H1 (cell line): ENCODE measurements around the gene PSME1. TPM values are rescaled to one million over a fixed set of nuclear protein-coding genes. Genes with fewer than 3 reads are reported as not detected.

ENCODE experiments used
- CTCF ChIA-PET: fragments of 300-600 bp; sonication (Branson Sonifier 250); formaldehyde crosslinking; loops from one replicate; lab custom pipeline; 2021; ENCODE audit not compliant: partially characterized antibody; lab: Charles Lee
- POLR2A ChIA-PET: fragments of 300-600 bp; sonication (Branson Sonifier 250); formaldehyde crosslinking; loops from one replicate; lab custom pipeline; 2021; ENCODE audit warnings: inconsistent platforms; ENCODE audit not compliant: partially characterized antibody; lab: Charles Lee
- DNase-seq, 2 experiments: peaks; one replicate each; pipeline versions ENCODE4 v3.0.0 to v3.0.0-alpha.2; 2010 to 2022; ENCODE audit warnings: low spot score in 2 of 2, low read depth in 1 of 2, mixed read lengths in 1 of 2
- FAIRE-seq: peaks from 2 replicates; lab custom pipeline; 2011; peaks lifted over from hg19 to GRCh38; lab: Jason Lieb, UNC
- H2AFZ ChIP-seq: 2 replicates; pipeline ENCODE4 v1.8.1; 2012; ENCODE audit warnings: low read length, inconsistent platforms
- H2AK5ac ChIP-seq: 2 replicates; pipeline ENCODE4 v1.6.1; 2013; ENCODE audit warnings: low read depth, low read length
- H2BK120ac ChIP-seq: replicated peaks from 2 replicates; pipeline ENCODE3; 2013; ENCODE audit warnings: low read depth, low read length, inconsistent platforms
- H2BK12ac ChIP-seq: 2 replicates; pipeline ENCODE4 v1.6.1; 2013; ENCODE audit warnings: low read depth, low read length
- H2BK15ac ChIP-seq: 2 replicates; pipeline ENCODE4 v1.6.1; 2013; ENCODE audit warnings: low read length
- H2BK20ac ChIP-seq: 2 replicates; pipeline ENCODE4 v1.6.1; 2013; ENCODE audit warnings: low read length
- H2BK5ac ChIP-seq: 2 replicates; pipeline ENCODE4 v1.6.1; 2013; ENCODE audit warnings: low read depth, low read length
- H3K14ac ChIP-seq: 2 replicates; pipeline ENCODE4 v1.6.1; 2013; ENCODE audit warnings: inconsistent platforms; ENCODE audit not compliant: insufficient read length
- H3K18ac ChIP-seq: 2 replicates; pipeline ENCODE4 v1.6.1; 2013; ENCODE audit warnings: low read length; ENCODE audit errors: extremely low read depth
- H3K23ac ChIP-seq: 2 replicates; pipeline ENCODE4 v1.6.1; 2013; ENCODE audit warnings: inconsistent platforms; ENCODE audit not compliant: insufficient read length
- H3K23me2 ChIP-seq: 2 replicates; pipeline ENCODE4 v1.6.1; 2013; ENCODE audit warnings: low read depth, low read length
- H3K27ac ChIP-seq: 2 replicates; pipeline ENCODE4 v1.6.1; 2011; ENCODE audit warnings: low read depth, low read length, inconsistent platforms
- H3K27me3 ChIP-seq, 4 experiments: replicated peaks in 1 of 4; 1 replicate in 1 of 4; 2 replicates in 3 of 4; pipeline versions ENCODE4 v1.6.1 to v1.8.1; 2011 to 2013; ENCODE audit warnings: low read length in 3 of 4, mild to moderate bottlenecking in 3 of 4, inconsistent platforms in 2 of 4, mixed read lengths in 2 of 4, moderate library complexity in 1 of 4; ENCODE audit not compliant: control insufficient read depth in 3 of 4, insufficient read depth in 3 of 4; ENCODE audit errors: extremely low read depth in 1 of 4
- H3K36me3 ChIP-seq, 4 experiments: 2 replicates each; pipeline versions ENCODE4 v1.6.1 to v1.8.1; 2011 to 2013; ENCODE audit warnings: mild to moderate bottlenecking in 4 of 4, low read length in 3 of 4, moderate library complexity in 2 of 4, control low read depth in 1 of 4, inconsistent platforms in 1 of 4; ENCODE audit not compliant: insufficient read depth in 4 of 4, control insufficient read depth in 2 of 4
- H3K4ac ChIP-seq: replicated peaks from 2 replicates; pipeline ENCODE3; 2013; ENCODE audit warnings: low read length, low read depth, mixed read lengths, inconsistent platforms; ENCODE audit not compliant: insufficient read length
- H3K4me1 ChIP-seq, 4 experiments: replicated peaks in 1 of 4; 1 replicate in 1 of 4; 2 replicates in 3 of 4; pipeline versions ENCODE4 v1.6.1 to v1.8.1; 2011 to 2013; ENCODE audit warnings: low read length in 3 of 4, inconsistent platforms in 2 of 4, mixed read lengths in 1 of 4; ENCODE audit not compliant: insufficient read depth in 4 of 4, control insufficient read depth in 3 of 4
- H3K4me2 ChIP-seq, 2 experiments: 2 replicates each; pipeline versions ENCODE4 v1.6.1 to v1.8.1; 2011 to 2013; ENCODE audit warnings: low read depth in 2 of 2, low read length in 2 of 2, control low read depth in 1 of 2, inconsistent platforms in 1 of 2, mild to moderate bottlenecking in 1 of 2; ENCODE audit not compliant: insufficient read depth in 1 of 2
- H3K4me3 ChIP-seq, 4 experiments: fragments of 200-600, 300-600 bp in 1 of 4; sonication (generic), shearing (Covaris generic), sonication (Bioruptor Twin) in 1 of 4; 2 replicates each; pipeline versions ENCODE4 v1.5.1 to v1.8.1; 2011 to 2016; ENCODE audit warnings: low read length in 4 of 4, low read depth in 3 of 4, control low read depth in 2 of 4, inconsistent platforms in 2 of 4, mild to moderate bottlenecking in 2 of 4, mixed read lengths in 1 of 4, moderate library complexity in 1 of 4; ENCODE audit not compliant: insufficient read depth in 2 of 4; ENCODE audit errors: extremely low read depth in 1 of 4
- H3K56ac ChIP-seq: replicated peaks from 2 replicates; pipeline ENCODE3; 2013; ENCODE audit warnings: low read depth, mild to moderate bottlenecking, mixed read lengths, low read length, inconsistent platforms; ENCODE audit not compliant: insufficient read length
- H3K79me1 ChIP-seq: 2 replicates; pipeline ENCODE4 v1.6.1; 2013; ENCODE audit warnings: low read depth, low read length, control low read depth
- H3K79me2 ChIP-seq, 2 experiments: 2 replicates each; pipeline versions ENCODE4 v1.6.1 to v1.8.1; 2012 to 2013; ENCODE audit warnings: low read length in 2 of 2, mild to moderate bottlenecking in 2 of 2, inconsistent platforms in 1 of 2; ENCODE audit not compliant: insufficient read depth in 2 of 2, control insufficient read depth in 1 of 2
- H3K9ac ChIP-seq, 4 experiments: replicated peaks in 1 of 4; 1 replicate in 1 of 4; 2 replicates in 3 of 4; pipeline versions ENCODE4 v1.6.1 to v1.8.1; 2011 to 2013; ENCODE audit warnings: low read depth in 3 of 4, low read length in 3 of 4, control low read depth in 2 of 4, mild to moderate bottlenecking in 2 of 4, moderate library complexity in 2 of 4, inconsistent platforms in 1 of 4; ENCODE audit errors: extremely low read depth in 1 of 4
- H3K9me3 ChIP-seq, 2 experiments: 2 replicates each; pipeline versions ENCODE4 v1.6.1 to v1.8.1; 2012 to 2013; ENCODE audit warnings: mild to moderate bottlenecking in 2 of 2, moderate library complexity in 2 of 2, control low read depth in 1 of 2, inconsistent platforms in 1 of 2, low read depth in 1 of 2, low read length in 1 of 2, mixed read lengths in 1 of 2; ENCODE audit not compliant: insufficient read depth in 2 of 2
- H4K20me1 ChIP-seq, 2 experiments: replicated peaks in 1 of 2; 2 replicates each; pipeline versions ENCODE3 to v1.8.1; 2011 to 2013; ENCODE audit warnings: inconsistent platforms in 2 of 2, low read length in 2 of 2, mild to moderate bottlenecking in 1 of 2; ENCODE audit not compliant: insufficient read depth in 2 of 2, control insufficient read depth in 1 of 2
- H4K5ac ChIP-seq: 2 replicates; pipeline ENCODE4 v1.6.1; 2013; ENCODE audit warnings: low read length, low read depth, mixed read lengths, inconsistent platforms; ENCODE audit not compliant: insufficient read length
- H4K8ac ChIP-seq: 2 replicates; pipeline ENCODE4 v1.8.0; 2013; ENCODE audit warnings: mild to moderate bottlenecking, moderate library complexity, low read length, inconsistent platforms; ENCODE audit not compliant: insufficient read depth; ENCODE audit errors: extremely low read depth
- H4K91ac ChIP-seq: replicated peaks from 2 replicates; pipeline ENCODE3; 2013; ENCODE audit warnings: low read length, mixed read lengths, inconsistent platforms; ENCODE audit not compliant: insufficient read length
- ASH2L ChIP-seq: fragments of 200-600, 300-600 bp; sonication (generic); IDR thresholded peaks from one replicate; pipeline ENCODE4 v1.7.1; 2017; ENCODE audit warnings: low read length
- ATF3 ChIP-seq: IDR thresholded peaks from 2 replicates; pipeline ENCODE4 v1.6.1; 2011; ENCODE audit warnings: low read depth, mild to moderate bottlenecking, low read length; ENCODE audit not compliant: insufficient read depth
- CBX5 ChIP-seq: fragments of 300-800, 300-1000 bp; sonication (generic); IDR thresholded peaks from 2 replicates; pipeline ENCODE4 v1.7.1; 2016; ENCODE audit warnings: antibody characterized with exemption, low read length, low read depth
- E2F6 ChIP-seq: IDR thresholded peaks from 2 replicates; pipeline ENCODE4 v1.6.1; 2012; ENCODE audit warnings: inconsistent platforms
- KDM4A ChIP-seq: IDR thresholded peaks from one replicate; pipeline ENCODE4 v1.7.1; 2012; ENCODE audit warnings: low read depth, mild to moderate bottlenecking, moderate library complexity, low read length, inconsistent platforms; ENCODE audit not compliant: severe bottlenecking
- MAFK ChIP-seq: IDR thresholded peaks from 2 replicates; pipeline ENCODE4 v1.6.1; 2012; ENCODE audit warnings: low read depth, mild to moderate bottlenecking, improper control_type of control experiment, low read length
- PHF8 ChIP-seq: fragments of 200-600 bp; sonication (generic); conservative IDR thresholded peaks from 2 replicates; pipeline ENCODE4 v1.7.1; 2012; ENCODE audit warnings: low read depth, mild to moderate bottlenecking, inconsistent platforms, low read length, moderate library complexity
- RXRA ChIP-seq: IDR thresholded peaks from 2 replicates; pipeline ENCODE4 v1.6.1; 2011; ENCODE audit warnings: low read depth, mild to moderate bottlenecking, low read length, moderate library complexity; ENCODE audit not compliant: insufficient read depth
- TAF1 ChIP-seq: IDR thresholded peaks from 2 replicates; pipeline ENCODE4 v1.6.1; 2011; ENCODE audit warnings: mild to moderate bottlenecking, low read depth, low read length
- WGBS, 2 experiments: shearing (Covaris generic) in 1 of 2; methylation state at CpG; one replicate each; pipeline versions ENCODE4 v1.1.6 to v1.1.7; 2013 to 2015; ENCODE audit warnings: low lambda C conversion rate in 2 of 2, mixed read lengths in 2 of 2, inconsistent platforms in 1 of 2, low coverage in 1 of 2, missing lambda C conversion rate in 1 of 2; ENCODE audit not compliant: insufficient replicate concordance in 2 of 2, insufficient coverage in 1 of 2, insufficient read length in 1 of 2; ENCODE audit errors: extremely low coverage in 1 of 2, missing lambda C conversion rate in 1 of 2; 5-methylcytosine and 5-hydroxymethylcytosine counted together
- polyA plus RNA-seq, 7 experiments: library from polyadenylated mRNA; depleted of rRNA in 3 of 7; stranded (reverse) in 5 of 7; unstranded in 2 of 7; fragments of >200 nt in 5 of 7; fragments of 200-250 nt in 2 of 7; gene quantifications; 1 replicate in 5 of 7; 2 replicates in 1 of 7; 4 replicates in 1 of 7; pipeline versions ENCODE4 v1.2.1 to v1.2.3, GENCODE V29; 2011 to 2013; ENCODE audit warnings: missing spikeins in 2 of 7, mixed read lengths in 2 of 7
- total RNA-seq: library from RNA; stranded (reverse); fragmentation: NEBNext Ultra II Directional; extraction: Animal tissue kit (Norgen Biotek cat#: 25700); gene quantifications from 2 replicates; pipeline ENCODE4 v1.2.1, GENCODE V29; 2021

The PSME1 gene
- total and polyA plus RNA-seq, 2 of the 8 experiments (the other 6 are each of a cell fraction or from before 2014, with no cell fraction given), result 74.9 to 85.9 TPM

- no peak within 1 kb of the TSS for H3K23ac ChIP-seq
- H4K8ac ChIP-seq, result no peak within 1 kb of the TSS; the same call in 1 of the 2 replicates
- H3K4me3 ChIP-seq, result peak within 1 kb of the TSS; percentile 92 to 98 (median 96)
- peaks cover 14 to 35% (median 30%) of the 10 kb centered on the region in 4 experiments for H3K36me3 ChIP-seq
- H3K79me1 ChIP-seq, result peaks cover 11% of the 10 kb centered on the region; the same call in 1 of the 2 replicates
- peak within 1 kb of the TSS; percentile 34 for H4K91ac ChIP-seq
- H2AFZ ChIP-seq, result peak within 1 kb of the TSS; percentile 83; the same call in 1 of the 2 replicates
- H2BK12ac ChIP-seq, result 0 out of 2 replicates have a peak within 1 kb of the TSS, but pooled peaks have one; percentile 46
- peak within 1 kb of the TSS; percentile 45; the same call in 1 of the 2 replicates for H3K27ac ChIP-seq
- DNase-seq (peak; percentile 93 to 96), FAIRE-seq (peak; percentile 65)
- H3K4me2 ChIP-seq, result peak within 1 kb of the TSS; percentile 83 to 96
- H2BK120ac ChIP-seq, result no peak within 1 kb of the TSS
- H2BK20ac ChIP-seq, result no peak within 1 kb of the TSS
- peaks cover 10% of the 10 kb centered on the region for H3K23me2 ChIP-seq
- H4K20me1 ChIP-seq, result peaks cover 0 to 19% of the 10 kb centered on the region in 2 experiments
- H3K56ac ChIP-seq, result peak within 1 kb of the TSS; percentile 52
- H3K4me1 ChIP-seq, result peaks cover 0 to 10% (median 7%) of the 10 kb centered on the region in 4 experiments; a peak in 5 of 7 replicates
- ChIA-PET CTCF (interaction anchor here (0.6 to 3.7 kb wide), 10 partner anchors 10 to 89 kb away, joined by 4 to 24 read pairs (median 6); partner anchors contain the start of genes DCAF11, IRF9, NRL and PSME1), POLR2A (interaction anchor here (0.6 to 9.6 kb wide), 20 partner anchors 9 to 152 kb away, joined by 3 to 86 read pairs (median 5); partner anchors contain the start of genes CHMP4A, DCAF11, DHRS1 and IPO4)
- no peaks in the 10 kb centered on the region for H3K9me3 ChIP-seq
- H3K18ac ChIP-seq, result peak within 1 kb of the TSS; percentile 53; the same call in 1 of the 2 replicates
- H3K14ac ChIP-seq, result no peak within 1 kb of the TSS
- H2AK5ac ChIP-seq, result no peak within 1 kb of the TSS
- peaks cover 0 to 28% of the 10 kb centered on the region in 2 experiments; a peak in 3 of 4 replicates for H3K79me2 ChIP-seq
- H4K5ac ChIP-seq, result peak within 1 kb of the TSS; percentile 2
- H3K9ac ChIP-seq, result peak within 1 kb of the TSS; percentile 66 to 73 (median 70)
- no peaks in the 10 kb centered on the region for H3K27me3 ChIP-seq
- H3K4ac ChIP-seq, result no peak within 1 kb of the TSS
- peak within 1 kb of the TSS; percentile 94 for H2BK5ac ChIP-seq
- H2BK15ac ChIP-seq, result no peak within 1 kb of the TSS
- 1% methylated on average over 55 of the region's 57 CpGs; no CpG with 5 or more reads in 1 of the 2 experiments for WGBS, 2 experiments
- TF ChIP-seq MAFK, result no peak
- TF ChIP-seq PHF8, result peak; percentile 34; the same call in 1 of the 2 replicates
- peak; percentile 33 for TF ChIP-seq ASH2L
- 0 out of 2 replicates have a peak, but pooled peaks have one; percentile 8 for TF ChIP-seq TAF1
- TF ChIP-seq KDM4A, result peak; percentile 69
- no peak for TF ChIP-seq ATF3
- TF ChIP-seq E2F6, result no peak
- TF ChIP-seq CBX5, result no peak
- no peak for TF ChIP-seq RXRA
These were observed 11.2 kb downstream of the PSME1 start, which contains the start of gene RNF31 for GRCh38 chr14:24146978-24147760. TSS of gene RNF31 (plus strand) at chr14:24147498. CDS start at chr14:24147699, 201 bp downstream.
